ENCODE data around the gene EIF2AK2.

Gene EIF2AK2

DNA sequence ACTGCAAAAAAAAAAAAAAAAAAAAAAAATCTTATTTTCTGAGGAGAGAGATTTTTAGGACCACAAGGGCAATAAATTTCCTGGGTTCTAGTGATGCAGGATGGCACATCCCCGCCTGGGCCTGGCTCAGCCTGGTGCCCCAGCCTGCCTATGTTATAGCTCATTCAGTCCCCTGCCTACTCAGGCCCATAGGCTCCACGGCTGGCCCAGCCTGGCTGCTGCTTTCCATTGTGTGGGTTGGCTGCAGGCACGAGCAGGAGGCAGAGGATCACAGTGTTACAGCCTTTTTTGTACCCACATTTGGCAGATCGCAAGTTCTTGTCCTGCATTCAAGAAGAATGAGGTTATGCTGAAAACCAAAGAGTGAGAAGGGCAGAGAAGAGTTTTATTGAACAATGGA, 34.5 kb upstream of the EIF2AK2 start:
- TF ChIP-seq FOXP2 (optimal IDR thresholded peaks at IDR 0.05; ENCODE audit: borderline replicate concordance, extremely low read depth, extremely low read length, insufficient read depth) (no peak), REST (IDR thresholded peaks at IDR 0.05; ENCODE audit: insufficient read depth in 1 of 2, low read depth in 2 of 2, low read length in 2 of 2) (no peak), SIN3A (IDR thresholded peaks at IDR 0.05; ENCODE audit: borderline replicate concordance, insufficient read depth, low read length) (no peak), POLR2AphosphoS5 (IDR thresholded peaks at IDR 0.05; ENCODE audit: low read depth, low read length) (no peak), TAF1 (IDR thresholded peaks at IDR 0.05; ENCODE audit: borderline replicate concordance, insufficient read depth, low read length) (no peak)

DNA sequence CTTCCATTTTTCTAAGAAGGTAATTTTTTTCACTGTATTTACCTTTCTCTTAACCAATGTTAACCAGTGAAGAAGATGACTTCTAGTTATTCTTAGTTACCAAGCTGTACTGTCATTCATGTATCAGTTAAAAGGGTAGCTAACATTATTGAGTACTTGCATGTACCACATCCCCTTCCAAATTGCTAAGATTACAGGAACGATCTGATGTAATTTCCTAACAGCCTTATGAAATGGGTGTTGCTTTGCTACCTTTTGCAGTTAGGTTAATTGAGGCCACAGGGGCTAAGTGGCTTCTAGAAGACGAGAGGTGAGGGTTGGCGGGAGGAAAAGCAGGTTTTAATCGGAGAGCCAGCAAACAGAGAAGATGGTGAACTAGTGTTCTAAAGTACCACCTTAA, 33.5 kb upstream of the EIF2AK2 start:
- TF ChIP-seq TAF1 (IDR thresholded peaks at IDR 0.05; ENCODE audit: borderline replicate concordance, insufficient read depth, low read length) (no peak), SIN3A (IDR thresholded peaks at IDR 0.05; ENCODE audit: borderline replicate concordance, insufficient read depth, low read length) (no peak), POLR2AphosphoS5 (IDR thresholded peaks at IDR 0.05; ENCODE audit: low read depth, low read length) (no peak), FOXP2 (optimal IDR thresholded peaks at IDR 0.05; ENCODE audit: borderline replicate concordance, extremely low read depth, extremely low read length, insufficient read depth) (no peak), REST (IDR thresholded peaks at IDR 0.05; ENCODE audit: insufficient read depth in 1 of 2, low read depth in 2 of 2, low read length in 2 of 2) (no peak)

GRCh38 chr2:37189452-37190153, 32.8 kb upstream of the EIF2AK2 start:
- TF ChIP-seq FOXP2 (optimal IDR thresholded peaks at IDR 0.05; ENCODE audit: borderline replicate concordance, extremely low read depth, extremely low read length, insufficient read depth) = no peak
- TF ChIP-seq POLR2AphosphoS5 (IDR thresholded peaks at IDR 0.05; ENCODE audit: low read depth, low read length) = no peak
- no peak for TF ChIP-seq SIN3A (IDR thresholded peaks at IDR 0.05; ENCODE audit: borderline replicate concordance, insufficient read depth, low read length)
- TF ChIP-seq TAF1 (IDR thresholded peaks at IDR 0.05; ENCODE audit: borderline replicate concordance, insufficient read depth, low read length) = no peak
- no peak for TF ChIP-seq REST (IDR thresholded peaks at IDR 0.05; ENCODE audit: insufficient read depth in 1 of 2, low read depth in 2 of 2, low read length in 2 of 2)

DNA sequence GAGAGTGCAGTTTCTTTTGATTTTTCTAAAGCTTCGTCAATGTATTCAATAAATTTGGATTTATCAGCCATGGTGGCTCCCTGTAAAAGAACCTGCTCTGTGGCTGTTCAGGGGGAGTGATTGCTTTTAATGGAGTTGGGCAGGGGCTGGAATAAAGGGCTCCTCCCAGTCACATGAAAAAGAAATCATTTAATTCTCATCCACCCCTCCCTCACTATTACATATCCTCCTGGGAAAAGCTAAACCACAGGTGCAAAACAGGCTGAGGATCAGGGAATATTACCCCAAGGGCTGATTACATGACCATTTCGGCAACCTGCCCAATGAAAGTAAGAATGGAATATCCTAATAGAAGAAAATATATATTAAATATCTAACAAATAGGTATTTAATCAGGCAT, 31.8 kb upstream of the EIF2AK2 start, which contains the start of gene SULT6B1:
TSS of gene SULT6B1 (minus strand) at position 101 of the 400 bp plus-strand sequence. CDS start at position 71, 30 bp downstream.
- TF ChIP-seq SIN3A (IDR thresholded peaks at IDR 0.05; ENCODE audit: borderline replicate concordance, insufficient read depth, low read length) = no peak

DNA sequence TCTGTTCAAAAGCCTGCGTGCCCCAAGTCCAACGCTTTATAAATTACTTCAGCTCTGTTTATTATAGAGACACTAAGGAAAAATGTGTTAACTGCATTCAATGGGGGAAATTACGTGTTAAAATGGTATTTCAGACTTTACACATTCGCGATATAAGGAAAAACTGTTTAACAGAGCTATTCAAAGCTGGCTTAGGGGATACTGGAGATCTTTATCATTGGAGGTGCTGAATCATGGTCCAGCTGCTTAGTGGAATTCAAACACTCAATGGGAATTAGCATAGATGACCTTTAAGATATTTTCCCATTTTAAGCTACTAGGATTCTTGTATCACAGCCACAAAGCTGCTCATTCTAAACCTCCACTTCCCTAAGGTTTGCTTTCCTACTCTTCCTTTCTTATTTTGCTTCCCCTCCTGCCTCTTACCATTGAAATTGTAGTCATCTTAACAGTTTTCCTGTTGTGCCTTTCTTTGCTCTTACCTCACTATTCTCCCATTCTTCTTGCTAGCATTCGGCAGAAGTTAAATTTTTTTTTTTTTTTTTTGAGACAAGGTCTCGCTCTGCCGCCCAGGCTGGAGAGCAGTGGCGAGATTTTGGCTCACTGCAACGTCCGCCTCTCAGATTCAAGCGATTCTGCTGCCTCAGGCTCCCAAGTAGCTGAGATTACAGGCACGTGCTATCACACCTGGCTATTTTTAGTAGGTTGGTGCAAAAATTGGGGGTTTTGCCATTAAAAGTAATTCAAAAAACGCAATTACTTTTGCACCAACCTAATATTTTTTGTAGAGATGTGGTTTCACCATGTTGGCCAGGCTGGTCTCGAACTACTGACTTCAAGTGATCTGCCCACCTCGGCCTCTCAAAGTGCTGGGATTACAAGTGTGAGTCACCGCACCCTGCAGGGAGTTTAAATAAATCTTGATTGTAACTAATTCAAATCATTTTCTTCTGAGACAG, 25.2 kb upstream of the EIF2AK2 start:
- no peak for TF ChIP-seq POLR2AphosphoS5 (IDR thresholded peaks at IDR 0.05; ENCODE audit: low read depth, low read length)
- no peak for TF ChIP-seq REST (IDR thresholded peaks at IDR 0.05; ENCODE audit: insufficient read depth in 1 of 2, low read depth in 2 of 2, low read length in 2 of 2)
- no peak for TF ChIP-seq FOXP2 (optimal IDR thresholded peaks at IDR 0.05; ENCODE audit: borderline replicate concordance, extremely low read depth, extremely low read length, insufficient read depth)
- TF ChIP-seq SIN3A (IDR thresholded peaks at IDR 0.05; ENCODE audit: borderline replicate concordance, insufficient read depth, low read length) = no peak
- no peak for TF ChIP-seq TAF1 (IDR thresholded peaks at IDR 0.05; ENCODE audit: borderline replicate concordance, insufficient read depth, low read length)

Measured in PFSK-1 (cell line).